COLO668 (cell line): ENCODE data around the gene IL6ST.
"Not testable (repeated sequence)": the region's sequence is repeated elsewhere in the genome, so short reads cannot be mapped to it uniquely, and the experiment has no call there.

Experiments
- DNase-seq: peaks from one replicate; lab custom pipeline; 2025; ENCODE audit not compliant: unreplicated experiment; lab: John Stamatoyannopoulos, UW

Gene IL6ST

DNA sequence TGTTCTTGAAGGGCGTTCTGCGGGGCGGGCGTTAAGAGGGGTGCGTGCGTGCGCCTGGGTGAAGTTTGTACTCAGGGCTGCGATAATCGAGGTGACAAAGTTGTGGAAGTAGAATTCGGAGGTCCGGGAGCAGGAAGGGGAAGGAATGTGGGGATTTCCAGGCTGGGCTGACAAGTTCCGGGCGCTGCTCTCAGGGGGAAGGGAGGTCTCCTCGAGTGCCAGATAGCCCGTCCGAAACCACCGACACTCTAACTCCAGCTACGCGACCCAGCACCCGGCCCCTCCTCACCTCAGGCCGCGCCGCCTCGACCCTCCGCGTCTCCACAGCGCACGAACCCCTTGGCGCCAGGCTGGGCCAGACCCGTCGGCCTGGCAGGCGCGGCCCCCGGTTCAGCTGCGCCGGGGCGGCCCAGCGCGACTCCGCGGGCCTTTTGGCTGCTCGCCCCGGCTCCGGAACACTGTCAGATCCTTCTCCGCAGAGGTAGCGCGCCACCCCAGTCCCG, at the start of gene IL6ST:
Gene IL6ST, minus strand, starts transcription at position 469 of the 503 bp plus-strand sequence. CDS start 18,685 bp downstream, outside the sequence.
- peak; percentile 69 for DNase-seq

DNA sequence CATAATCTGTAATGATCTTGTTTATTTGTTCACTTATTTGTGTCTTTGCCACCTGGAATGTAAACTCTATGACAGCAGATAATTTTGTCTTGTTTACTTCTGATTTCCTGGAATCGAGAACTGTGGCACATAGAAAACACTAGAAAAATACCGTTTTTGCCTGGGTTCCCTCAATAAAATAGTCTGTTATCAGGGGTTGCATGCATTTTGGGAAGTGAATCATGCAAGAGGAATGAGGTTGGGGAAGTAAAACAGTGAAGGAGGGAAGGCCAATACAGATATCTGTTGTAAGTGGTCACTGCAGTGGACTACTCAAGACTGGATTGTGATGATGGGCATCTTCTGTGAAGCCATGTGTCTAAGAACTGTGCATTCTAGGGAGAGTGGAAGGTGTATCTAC, 45.2 kb upstream of the IL6ST start:
- no peak for DNase-seq

DNA sequence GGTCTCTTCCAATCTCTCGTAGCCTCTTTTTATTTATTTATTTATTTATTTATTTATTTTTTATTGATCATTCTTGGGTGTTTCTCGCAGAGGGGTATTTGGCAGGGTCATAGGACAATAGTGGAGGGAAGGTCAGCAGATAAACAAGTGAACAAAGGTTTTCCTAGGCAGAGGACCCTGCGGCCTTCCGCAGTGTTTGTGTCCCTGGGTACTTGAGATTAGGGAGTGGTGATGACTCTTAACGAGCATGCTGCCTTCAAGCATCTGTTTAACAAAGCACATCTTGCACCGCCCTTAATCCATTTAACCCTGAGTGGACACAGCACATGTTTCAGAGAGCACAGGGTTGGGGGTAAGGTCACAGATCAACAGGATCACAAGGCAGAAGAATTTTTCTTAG, 43.4 kb upstream of the IL6ST start:
- not testable (repeated sequence) for DNase-seq

DNA sequence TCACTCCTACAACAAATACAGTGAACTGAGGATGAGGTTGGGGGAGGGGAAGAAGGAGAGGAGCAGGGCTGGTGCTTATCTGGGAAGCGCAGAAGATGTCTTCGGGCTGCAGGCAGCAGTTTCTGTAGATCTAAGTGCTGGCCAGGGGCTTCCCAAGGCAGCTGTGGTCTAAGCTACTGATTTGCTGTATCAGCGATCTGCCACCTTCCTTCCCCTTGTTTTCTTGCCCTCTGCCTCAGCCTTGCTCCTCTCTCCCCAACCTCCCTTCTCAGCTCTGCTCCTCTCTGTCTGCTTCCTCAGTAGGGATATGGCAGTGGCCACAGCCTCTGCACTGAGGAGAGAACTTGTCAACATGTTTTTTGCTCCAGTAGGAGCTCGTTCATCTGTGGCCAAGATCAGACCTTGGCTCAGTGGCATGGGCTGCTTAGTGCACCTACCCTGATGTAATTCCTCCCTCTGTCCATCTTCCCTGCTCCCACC, 42.8 kb upstream of the IL6ST start:
- DNase-seq = no peak

DNA sequence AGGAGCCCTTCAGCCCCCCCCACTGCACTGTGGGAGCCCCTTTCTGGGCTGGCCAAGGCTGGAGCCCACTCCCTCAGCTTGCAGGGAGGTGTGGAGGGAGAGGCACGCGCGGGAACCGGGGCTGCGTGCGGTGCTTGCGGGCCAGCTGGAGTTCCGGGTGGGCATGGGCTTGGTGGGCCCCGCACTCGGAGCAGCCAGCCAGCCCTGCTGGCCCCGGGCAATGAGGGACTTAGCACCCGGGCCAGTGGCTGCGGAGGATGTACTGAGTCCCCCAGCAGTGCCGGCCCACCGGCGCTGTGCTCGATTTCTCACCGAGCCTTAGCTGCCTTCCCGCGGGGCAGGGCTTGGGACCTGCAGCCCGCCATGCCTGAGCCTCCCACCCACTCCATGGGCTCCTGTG, 40.6 kb upstream of the IL6ST start:
- not testable (repeated sequence) for DNase-seq

DNA sequence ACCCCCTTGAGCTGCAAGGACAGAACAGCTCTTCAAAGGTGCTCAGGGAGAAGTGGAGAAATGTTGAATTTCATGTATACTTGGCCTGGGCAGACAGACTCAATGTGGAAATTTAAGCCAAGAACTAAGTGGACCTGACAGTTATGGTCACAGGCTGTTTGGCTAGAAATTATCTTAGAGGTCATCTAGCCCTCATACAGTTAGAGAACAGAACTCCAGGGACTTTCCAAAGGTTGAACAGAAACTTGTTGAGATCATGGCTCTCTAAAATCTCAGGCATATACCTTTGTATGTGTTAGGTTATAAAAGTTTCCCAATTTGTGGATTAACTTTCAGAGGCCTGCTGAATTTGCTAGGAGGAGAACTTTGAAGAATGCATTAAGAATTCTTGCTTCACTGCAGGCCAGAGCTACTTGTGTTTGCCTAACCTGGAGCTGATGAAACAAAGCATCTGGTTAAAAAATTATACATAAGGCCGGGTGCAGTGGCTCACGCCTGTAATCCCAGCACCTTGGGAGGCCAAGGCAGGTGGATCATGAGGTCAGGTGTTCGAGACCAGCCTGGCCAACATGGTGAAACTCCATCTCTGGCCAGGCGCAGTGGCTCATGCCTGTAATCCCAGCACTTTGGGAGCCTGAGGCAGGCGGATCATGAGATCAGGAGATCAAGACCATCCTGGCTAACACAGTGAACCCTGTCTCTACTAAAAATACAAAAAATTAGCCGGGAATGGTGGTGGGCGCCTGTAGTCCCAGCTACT, 35.3 kb upstream of the IL6ST start:
- DNase-seq = not testable (repeated sequence)

DNA sequence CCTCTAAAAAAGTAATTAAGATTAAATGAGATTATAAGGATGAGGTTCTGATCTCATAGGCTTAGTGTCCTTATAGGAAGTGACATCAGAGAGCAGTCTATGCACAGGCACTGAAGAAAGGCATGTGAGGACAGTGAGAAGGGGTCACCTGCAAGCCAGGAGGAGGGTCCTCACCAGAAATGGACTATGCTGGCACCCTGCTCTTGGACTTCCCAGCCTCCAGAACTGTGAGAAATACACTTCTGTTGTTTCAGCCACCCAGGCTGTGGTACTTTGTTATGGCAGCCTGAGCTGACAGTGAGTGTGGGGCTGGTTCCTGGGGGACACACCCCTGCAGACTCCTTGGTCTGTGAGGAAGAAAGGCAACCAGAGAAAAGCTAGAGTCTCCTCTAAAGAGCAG, 34.7 kb upstream of the IL6ST start:
- no peak for DNase-seq

DNA sequence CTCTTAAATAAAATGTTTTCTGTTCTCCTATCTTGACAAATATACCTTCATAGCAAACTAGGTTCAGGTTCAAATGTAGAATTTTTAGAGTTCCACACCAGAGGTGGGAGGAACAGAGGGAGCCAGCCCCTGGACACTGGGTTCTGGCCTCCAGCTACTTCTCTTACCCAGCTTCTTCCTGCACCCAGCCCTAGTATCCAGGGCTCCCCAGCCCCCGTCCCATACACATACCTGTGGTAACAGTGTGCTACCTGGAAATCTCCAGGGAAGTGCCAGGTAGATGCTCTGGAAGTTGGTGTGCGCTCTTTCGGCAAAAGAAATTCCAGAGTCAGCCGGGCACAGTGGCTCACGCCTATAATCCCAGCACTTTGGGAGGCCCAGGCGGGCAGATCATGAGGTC, 33.9 kb upstream of the IL6ST start:
- no peak for DNase-seq

DNA sequence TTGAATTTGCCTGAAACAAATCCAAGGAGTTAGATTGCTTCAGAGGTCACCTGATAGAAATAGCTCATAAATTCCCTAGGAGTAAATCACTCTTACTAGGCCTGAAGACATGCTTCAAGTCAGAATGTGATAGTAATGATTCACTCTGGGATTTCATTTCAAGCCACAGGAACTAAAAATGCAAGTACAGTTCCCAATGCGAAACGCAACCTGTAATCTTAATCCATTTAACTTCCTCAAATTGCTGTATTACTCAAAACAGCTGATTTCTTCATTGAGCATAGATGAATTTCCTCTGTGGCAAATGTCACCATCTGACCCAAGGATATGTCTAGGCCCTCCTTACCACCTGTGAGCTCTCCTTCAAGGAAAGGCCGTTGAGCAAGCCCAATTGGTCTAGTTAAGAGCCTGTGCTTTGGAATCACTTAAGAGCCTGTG, 32.1 kb upstream of the IL6ST start:
- DNase-seq = no peak

DNA sequence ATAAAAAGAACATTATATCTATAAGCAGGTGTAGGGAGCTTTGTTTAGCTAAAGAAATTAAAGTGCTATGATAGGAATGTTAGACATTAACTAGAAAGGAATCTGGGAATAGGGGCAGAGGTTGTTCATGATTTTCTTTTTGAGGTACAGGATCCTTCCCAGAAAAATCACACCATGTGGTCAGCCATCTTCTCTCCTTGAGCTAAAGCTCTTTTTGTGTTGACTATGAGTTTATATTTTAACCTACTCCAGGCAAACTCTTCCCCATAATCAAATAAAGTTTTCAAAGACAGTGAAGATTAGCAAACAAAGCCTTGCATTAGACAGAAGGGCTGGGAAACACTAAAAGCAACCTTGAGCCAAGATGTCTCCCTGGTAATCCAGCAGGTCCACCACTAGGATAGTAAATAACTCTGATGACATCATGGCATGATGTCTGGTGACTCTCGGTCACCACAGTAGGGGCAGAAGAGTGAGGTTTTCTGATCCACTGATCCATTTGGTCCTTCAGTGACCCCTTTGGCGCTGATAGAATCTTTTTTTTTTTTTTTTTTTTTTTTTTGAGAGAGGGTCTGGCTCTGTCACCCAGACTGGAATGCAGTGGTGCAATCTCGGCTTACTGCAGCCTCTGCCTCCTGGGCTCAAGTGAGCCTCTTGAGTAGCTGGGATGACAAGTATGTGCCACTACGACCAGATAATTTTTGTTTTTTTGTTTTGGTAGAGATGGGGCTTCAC, 30.6 kb upstream of the IL6ST start:
- DNase-seq = no peak

DNA sequence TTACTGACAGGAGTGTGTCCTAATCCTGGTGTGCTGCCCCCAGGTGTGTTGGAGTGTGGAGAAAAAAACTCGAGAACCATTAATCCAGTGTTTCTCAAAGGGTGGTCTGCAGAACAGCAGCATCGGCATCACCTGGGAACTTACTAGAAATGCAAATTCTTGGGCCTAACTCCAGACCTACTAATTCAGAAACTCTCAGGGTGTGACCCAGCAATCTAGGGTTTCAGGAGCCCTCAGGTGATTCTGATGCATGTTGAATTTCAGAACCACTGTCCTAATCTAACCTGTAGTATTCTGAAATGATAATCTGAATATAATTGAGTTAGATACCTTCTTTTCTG, 30.0 kb upstream of the IL6ST start:
- DNase-seq = no peak

DNA sequence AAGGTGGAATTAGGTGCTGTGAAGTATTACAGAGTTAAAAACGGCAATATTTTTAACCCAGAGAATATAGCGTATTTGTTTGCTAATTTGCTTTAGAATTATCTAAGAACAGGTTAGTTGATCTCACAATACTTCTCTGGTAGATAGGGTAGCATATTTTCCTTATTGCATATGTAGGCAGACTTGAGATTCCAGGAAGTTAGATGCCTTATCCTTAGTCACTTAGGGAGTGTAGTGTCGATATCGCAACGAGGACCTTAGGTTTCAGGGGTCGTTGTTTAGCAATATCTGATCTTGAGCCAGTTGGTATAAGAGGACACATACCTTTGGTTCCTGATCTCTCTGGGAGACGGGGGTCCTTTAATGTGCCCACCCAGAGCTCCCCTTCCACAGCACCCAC, 28.5 kb upstream of the IL6ST start:
- DNase-seq = no peak

DNA sequence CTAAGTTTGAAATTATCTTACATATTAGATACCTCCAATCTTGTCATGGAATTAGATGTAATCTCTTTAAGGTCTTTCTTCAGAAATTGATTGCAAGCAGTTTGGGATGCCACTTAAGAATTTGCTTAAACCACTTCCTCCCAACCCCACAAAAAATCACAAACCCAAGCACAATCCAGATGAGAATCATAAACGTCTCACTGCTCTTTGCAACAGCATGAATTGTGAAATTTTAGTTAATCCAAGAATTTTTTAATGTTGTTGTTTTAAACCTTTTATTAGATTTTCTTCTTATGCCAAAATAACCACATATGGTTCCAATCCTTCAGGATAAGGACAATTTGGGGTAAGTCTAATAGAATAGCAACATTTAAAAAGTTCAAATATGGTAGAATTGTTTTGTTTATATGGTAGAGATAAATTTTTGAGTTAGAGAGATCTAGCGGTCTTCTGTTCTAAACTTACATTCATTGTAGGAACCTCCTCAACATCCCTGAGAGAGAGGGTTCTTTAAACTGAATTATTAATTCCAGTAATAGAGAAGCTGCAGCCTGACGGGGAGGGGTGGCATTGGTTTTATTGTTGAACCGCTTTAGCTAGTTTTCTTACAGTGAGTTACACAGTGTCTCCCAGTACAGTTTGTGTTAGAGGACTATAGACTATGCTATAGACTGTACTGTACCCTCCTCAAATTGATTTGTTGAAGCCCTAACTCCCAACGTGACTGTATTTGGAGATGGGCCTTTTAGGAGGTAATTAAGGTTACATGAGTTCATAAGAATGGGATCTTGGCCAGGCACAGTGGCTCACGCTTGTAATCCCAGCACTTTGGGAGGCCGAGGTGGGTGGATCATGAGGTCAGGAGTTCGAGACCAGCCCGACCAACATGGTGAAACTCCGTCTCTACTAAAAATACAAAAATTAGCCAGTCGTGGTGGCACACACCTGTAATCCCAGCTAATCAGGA, 24.8 kb upstream of the IL6ST start:
- DNase-seq = no peak

DNA sequence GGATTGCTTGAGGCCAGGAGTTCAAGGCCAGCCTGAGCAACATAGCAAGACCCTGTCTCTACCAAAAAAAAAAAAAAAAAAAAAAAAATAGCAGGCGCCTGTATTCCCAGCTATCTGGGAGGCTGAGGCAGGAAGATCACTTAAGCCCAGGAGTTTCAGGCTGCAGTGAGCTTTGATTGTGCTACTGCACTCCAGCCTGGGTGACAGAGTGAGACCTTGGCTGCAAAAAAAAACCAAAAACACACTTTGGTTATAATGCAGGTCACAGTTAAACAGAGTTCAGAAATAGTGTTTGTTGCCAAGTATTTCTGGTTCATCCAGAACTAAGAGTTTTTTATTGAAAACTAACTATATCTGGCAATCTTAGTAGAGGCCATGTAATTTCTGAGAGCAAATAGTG, 24.1 kb upstream of the IL6ST start:
- no peak for DNase-seq

DNA sequence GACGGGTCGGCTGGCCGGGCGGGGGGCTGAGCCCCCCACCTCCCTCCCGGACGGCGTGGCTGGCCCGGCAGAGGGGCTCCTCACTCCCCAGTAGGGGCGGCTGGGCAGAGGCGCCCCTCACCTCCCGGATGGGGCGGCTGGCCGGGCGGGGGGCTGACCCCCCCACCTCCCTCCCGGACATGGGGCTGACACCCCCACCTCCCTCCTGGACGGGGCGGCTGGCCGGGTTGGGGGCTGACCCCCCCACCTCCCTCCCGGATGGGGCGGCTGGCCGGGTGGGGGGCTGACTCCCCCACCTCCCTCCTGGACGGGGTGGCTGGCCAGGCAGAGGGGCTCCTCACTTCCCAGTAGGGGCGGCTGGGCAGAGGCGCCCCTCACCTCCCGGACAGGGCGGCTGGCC, 19.9 kb upstream of the IL6ST start:
- not testable (repeated sequence) for DNase-seq

DNA sequence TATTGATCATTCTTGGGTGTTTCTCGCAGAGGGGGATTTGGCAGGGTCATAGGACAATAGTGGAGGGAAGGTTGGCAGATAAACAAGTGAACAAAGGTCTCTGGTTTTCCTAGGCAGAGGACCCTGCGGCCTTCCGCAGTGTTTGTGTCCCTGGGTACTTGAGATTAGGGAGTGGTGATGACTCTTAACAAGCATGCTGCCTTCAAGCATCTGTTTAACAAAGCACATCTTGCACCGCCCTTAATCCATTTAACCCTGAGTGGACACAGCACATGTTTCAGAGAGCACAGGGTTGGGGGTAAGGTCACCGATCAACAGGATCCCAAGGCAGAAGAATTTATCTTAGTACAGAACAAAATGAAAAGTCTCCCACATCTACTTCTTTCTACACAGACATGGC, 19.2 kb upstream of the IL6ST start:
- DNase-seq = not testable (repeated sequence)

DNA sequence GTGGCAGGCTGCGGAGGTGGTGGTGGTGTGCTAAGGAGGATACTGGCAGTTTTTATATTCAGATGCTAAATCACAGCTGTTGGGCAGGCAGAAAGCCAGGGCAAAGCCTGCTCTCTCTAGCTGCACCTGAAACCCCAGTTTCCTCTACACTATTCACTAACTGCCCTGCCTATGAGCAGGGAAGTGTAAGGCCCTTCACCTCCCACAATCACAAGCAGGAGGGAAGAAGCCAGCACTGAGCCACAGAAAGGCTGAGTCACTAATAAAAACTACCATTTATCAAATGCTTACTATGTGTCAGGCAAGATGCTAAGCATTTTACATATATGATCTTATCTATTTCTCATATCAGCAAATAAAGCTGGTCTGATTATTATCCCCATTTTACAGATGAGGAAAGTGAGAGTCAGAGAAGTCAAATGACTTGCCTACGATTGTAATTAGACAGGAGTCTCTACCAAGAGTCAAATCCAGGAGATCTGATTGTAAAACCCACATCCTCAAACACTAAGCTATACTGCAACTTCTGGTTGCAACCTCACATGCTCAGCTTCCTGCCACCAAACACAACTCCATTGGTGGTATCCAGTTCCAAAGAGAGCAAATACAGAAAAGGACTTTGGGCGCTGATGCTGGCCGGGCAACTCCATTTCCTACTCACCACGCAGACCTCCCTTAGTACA, 17.7 kb upstream of the IL6ST start:
- DNase-seq = no peak

DNA sequence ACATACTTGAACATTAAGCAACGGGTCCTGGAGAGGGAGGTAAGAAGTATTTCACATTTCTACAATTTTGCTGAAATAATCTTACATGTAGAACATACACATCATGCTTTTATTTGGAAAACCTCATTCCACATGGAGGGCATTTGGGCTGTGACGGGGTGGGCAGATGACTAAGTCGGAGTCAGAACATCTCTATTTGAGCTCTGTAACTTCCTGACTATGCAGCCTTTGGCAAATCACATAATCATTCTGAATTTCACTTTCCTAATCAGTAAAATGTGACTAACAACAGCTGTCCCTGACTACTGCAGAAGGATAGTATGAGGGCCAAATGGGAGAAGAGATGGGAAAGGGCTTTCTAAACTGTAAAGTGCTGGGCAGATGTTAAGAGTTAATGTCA, 17.1 kb upstream of the IL6ST start:
- DNase-seq = no peak

DNA sequence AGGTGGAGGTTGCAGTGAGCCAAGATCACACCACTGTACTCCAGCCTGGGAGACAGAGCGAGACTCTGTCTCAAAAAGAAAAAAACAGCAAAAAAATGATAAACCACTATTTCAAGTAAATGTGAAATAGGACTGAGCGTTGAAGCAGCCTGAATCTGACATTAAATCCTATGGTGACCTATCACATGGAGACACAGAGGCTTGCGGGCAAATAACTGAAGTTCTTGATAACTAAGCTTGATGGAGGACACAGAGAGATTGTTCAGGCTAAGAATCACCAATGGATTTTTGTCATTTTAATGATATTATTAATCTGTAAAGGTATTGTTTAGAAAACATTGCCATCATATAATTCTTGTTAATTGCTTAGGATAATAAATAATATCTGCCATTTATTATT, 15.7 kb upstream of the IL6ST start:
- DNase-seq = no peak

DNA sequence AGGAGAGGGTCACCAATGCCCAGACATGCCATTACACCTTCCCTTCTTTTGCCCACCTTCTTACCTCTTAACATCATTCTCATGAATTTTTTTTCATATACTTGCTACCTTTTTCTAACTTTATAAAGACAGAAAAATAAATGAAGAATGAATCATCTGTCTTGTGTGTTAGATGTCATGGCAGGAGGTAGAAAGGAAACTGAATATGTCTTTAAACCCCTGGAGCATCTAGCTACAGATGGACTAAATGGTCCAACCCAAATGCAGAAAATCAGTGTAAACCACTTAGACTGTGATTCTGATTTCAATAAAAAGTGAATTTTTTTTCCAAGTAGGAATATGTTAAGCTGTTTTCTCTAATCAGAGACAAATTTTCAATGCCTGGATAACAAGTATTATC, 11.8 kb upstream of the IL6ST start:
- no peak for DNase-seq

DNA sequence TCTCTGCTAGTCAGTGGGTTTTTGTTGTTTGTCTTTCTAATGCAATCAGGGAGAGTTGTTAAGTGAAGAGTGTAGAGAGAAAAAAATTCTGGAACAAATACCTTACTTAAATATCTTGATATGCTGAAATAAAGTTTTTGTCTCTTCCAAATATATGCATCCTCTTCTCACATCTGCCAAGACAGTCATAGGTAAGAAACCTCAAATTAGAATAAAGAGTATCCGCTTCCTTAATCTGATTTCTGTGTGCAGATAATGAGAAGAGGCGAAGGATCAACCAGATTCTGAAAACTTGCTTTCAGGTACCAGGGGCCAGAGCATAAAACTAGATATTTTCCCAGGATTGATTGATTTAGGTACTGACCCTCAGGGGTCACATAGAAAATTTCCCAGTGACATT, 11.3 kb upstream of the IL6ST start:
- DNase-seq = no peak
